ENCODE data around the gene NFATC1.
A peak's percentile ranks its signal among the peaks of the same experiment; 100 is the strongest.

Gene NFATC1

GRCh38 chr18:79564441-79564840 is 168.7 kb downstream of the NFATC1 start:
- DNase-seq, result no peak

GRCh38 chr18:79566771-79567431 is 171.2 kb downstream of the NFATC1 start:
- no peak for DNase-seq

GRCh38 chr18:79567481-79568147 is 171.9 kb downstream of the NFATC1 start:
- no peak for DNase-seq

GRCh38 chr18:79568543-79569205 is 172.9 kb downstream of the NFATC1 start:
- no peak for DNase-seq

GRCh38 chr18:79569720-79570119 is 174.0 kb downstream of the NFATC1 start:
- DNase-seq, result no peak

GRCh38 chr18:79570266-79571201 is 174.8 kb downstream of the NFATC1 start:
- DNase-seq, result no peak

- no peak for DNase-seq
Measured at GRCh38 chr18:79571211-79572092, 175.7 kb downstream of the NFATC1 start.

- no peak for DNase-seq
Measured at GRCh38 chr18:79572093-79572780, 176.5 kb downstream of the NFATC1 start.

- DNase-seq, result no peak
Measured at GRCh38 chr18:79572848-79573451, 177.2 kb downstream of the NFATC1 start.

- no peak for DNase-seq
Measured at GRCh38 chr18:79573921-79574491, 178.3 kb downstream of the NFATC1 start.

GRCh38 chr18:79574938-79575525 is 179.3 kb downstream of the NFATC1 start:
- peak; percentile 17 for DNase-seq

GRCh38 chr18:79575891-79576685 is 180.4 kb downstream of the NFATC1 start:
- no peak for DNase-seq

- DNase-seq, result no peak
Measured at GRCh38 chr18:79576686-79577351, 181.1 kb downstream of the NFATC1 start.

- no peak for DNase-seq
Measured at GRCh38 chr18:79577451-79578395, 182.0 kb downstream of the NFATC1 start.

- no peak for DNase-seq
Measured at GRCh38 chr18:79578396-79579260, 182.9 kb downstream of the NFATC1 start.
